ENCODE data around the gene FBN2.
A peak's percentile ranks its signal among the peaks of the same experiment; 100 is the strongest.

FBN2 gene

DNA sequence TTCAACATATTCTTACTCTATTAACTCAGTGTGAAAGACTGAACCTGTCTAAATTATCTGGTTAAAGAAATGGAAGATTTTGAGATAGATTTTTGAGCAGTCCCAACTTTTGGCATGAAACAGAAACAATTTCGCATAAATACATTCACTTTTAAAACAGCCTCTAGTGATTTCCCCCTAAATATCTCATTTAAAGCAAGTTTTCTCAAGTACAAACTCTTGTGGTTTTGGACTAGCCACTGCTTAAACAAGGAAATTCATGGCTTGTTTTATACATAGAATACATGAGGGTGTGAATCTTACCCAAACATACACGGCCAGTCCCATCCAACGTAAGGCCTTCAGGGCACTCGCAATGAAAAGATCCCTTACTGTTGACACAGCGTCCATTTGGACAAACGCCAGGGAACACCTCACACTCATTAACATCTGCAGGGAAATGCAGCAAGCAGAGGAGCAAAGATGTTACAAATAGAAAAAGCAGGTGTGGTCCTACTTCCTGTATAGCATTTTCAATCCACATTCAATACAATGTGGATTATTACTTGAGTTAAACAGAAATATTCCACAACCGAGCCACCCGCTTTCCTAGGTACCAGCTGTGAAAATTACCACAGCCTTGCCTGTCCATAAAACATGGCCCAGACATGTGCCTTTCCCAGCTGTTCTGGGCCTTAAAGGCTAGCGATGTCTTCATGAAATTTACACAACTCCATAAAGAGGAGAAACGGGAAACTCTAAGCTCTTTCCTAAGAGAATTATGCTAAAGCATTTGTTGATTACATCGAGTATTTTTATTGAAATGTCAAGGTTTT lies 188.8 kb downstream of the FBN2 start:
- H3K4me3 ChIP-seq (ENCODE audit: control insufficient read depth, low read depth, low read length) = no peak overlapping the region
- TF ChIP-seq, protein P1, sequence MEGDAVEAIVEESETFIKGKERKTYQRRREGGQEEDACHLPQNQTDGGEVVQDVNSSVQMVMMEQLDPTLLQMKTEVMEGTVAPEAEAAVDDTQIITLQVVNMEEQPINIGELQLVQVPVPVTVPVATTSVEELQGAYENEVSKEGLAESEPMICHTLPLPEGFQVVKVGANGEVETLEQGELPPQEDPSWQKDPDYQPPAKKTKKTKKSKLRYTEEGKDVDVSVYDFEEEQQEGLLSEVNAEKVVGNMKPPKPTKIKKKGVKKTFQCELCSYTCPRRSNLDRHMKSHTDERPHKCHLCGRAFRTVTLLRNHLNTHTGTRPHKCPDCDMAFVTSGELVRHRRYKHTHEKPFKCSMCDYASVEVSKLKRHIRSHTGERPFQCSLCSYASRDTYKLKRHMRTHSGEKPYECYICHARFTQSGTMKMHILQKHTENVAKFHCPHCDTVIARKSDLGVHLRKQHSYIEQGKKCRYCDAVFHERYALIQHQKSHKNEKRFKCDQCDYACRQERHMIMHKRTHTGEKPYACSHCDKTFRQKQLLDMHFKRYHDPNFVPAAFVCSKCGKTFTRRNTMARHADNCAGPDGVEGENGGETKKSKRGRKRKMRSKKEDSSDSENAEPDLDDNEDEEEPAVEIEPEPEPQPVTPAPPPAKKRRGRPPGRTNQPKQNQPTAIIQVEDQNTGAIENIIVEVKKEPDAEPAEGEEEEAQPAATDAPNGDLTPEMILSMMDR (conservative IDR thresholded peaks at IDR 0.05; ENCODE audit: control insufficient read depth, insufficient read depth, low read depth, low read length) = no peak
- DNase-seq (ENCODE audit: low read depth) = peak; percentile 21

DNA sequence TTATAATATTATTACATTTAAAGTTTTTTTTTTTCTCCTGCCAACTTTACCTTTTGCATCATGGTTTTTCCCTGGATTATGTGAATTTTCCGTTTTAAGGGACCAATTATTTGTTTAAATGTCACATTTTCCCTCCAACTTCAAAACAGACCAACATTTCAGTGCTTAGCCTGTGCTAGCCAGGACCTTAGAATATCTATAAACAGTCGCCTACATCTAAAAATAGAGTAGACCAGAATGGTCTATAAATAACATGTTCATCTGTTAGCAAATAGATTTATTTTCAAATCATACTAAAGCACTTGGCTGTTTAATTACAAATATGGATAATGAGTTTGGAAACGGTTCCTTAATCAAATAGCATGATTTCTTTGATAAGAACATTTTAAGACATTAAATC lies 192.0 kb downstream of the FBN2 start:
- TF ChIP-seq, protein P1 (conservative IDR thresholded peaks at IDR 0.05; ENCODE audit: control insufficient read depth, insufficient read depth, low read depth, low read length) = no peak
- no peak overlapping the region for H3K4me3 ChIP-seq (ENCODE audit: control insufficient read depth, low read depth, low read length)
- DNase-seq (ENCODE audit: low read depth) = no peak

DNA sequence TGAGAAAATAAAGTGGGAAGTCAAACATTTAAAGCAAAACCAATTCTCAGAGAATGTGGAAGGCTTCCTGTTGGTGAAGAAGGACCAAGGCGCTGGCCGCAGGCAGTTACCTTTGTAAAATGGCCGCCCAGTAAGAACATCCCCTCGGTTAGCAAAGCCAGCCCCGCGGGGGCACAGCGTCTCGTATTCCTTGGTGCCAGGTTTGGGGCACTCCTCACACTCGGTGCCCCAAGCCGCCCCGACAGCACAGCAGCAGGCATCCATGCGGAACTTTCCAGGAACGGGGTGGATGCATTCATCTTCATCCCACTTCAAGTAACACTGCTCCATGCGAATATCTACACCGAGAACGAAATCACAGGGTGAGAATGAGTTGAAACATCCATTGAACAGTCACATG lies 192.8 kb downstream of the FBN2 start:
- no peak for DNase-seq (ENCODE audit: low read depth)
- TF ChIP-seq, protein P1 (conservative IDR thresholded peaks at IDR 0.05; ENCODE audit: control insufficient read depth, insufficient read depth, low read depth, low read length) = no peak
- no peak overlapping the region for H3K4me3 ChIP-seq (ENCODE audit: control insufficient read depth, low read depth, low read length)

DNA sequence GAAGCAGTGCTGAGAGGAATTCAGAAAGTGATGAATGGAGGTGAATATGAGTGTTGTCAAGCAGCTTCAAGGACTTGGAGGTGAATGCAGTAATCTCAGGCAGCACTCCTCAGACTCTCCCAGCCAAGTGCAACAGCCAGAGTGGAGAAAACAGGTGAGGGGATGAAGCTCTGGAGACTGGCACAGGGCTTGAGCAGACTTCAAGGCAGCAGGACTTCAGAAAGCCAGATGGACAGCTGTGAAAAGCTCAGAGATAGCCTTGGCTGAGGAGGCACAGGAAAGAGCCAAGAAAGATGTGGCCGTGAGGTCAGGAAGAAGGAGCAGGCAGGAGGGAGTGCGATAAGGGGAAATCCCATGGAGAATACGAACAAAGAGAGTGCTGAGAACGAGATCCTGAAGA lies 194.9 kb downstream of the FBN2 start:
- TF ChIP-seq, protein P1 (conservative IDR thresholded peaks at IDR 0.05; ENCODE audit: control insufficient read depth, insufficient read depth, low read depth, low read length) = no peak
- no peak overlapping the region for H3K4me3 ChIP-seq (ENCODE audit: control insufficient read depth, low read depth, low read length)
- DNase-seq (ENCODE audit: low read depth) = no peak

DNA sequence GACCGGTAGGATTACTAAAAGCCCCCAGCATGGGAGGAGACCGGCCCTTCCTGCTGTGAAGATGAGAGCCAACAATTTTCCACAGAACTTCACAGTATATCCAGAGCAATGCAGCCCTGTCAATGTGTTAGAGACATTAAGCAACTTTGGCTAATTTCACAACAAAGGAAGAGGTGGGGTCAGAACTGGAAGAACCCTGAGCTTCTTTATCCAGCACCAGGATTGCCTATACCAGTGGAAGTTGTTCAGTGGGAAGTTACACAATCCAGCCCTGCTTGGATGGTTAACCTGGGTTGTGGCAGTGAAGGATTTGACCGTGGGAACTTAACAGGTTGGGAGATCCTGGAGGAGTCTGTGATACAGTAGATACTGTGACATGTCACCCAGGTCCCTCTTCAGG lies 197.0 kb downstream of the FBN2 start:
- no peak overlapping the region for H3K4me3 ChIP-seq (ENCODE audit: control insufficient read depth, low read depth, low read length)
- TF ChIP-seq, protein P1 (conservative IDR thresholded peaks at IDR 0.05; ENCODE audit: control insufficient read depth, insufficient read depth, low read depth, low read length) = no peak
- peak; percentile 46 for DNase-seq (ENCODE audit: low read depth)

DNA sequence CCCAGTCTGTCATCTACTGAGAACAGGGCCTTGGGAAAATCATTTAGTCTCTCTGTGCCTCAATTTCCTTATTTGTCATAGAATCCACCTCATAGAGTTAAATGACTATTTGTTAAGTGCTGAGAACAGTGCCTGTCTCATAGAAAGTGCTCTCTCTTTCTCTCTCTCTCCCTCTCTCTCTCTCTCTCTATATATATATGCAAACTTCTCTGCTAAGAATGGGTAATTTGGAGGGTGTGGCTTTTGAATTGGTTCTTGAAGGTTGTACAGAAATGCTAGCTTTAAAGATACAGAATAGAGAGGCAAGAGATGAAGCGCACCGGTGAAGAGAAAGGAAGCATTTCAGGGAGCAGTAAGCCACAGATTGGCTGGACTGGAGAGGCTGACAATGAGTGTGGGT lies 197.4 kb downstream of the FBN2 start:
- TF ChIP-seq, protein P1 (conservative IDR thresholded peaks at IDR 0.05; ENCODE audit: control insufficient read depth, insufficient read depth, low read depth, low read length) = no peak
- DNase-seq (ENCODE audit: low read depth) = no peak
- no peak overlapping the region for H3K4me3 ChIP-seq (ENCODE audit: control insufficient read depth, low read depth, low read length)
